ENCODE data around the gene SIRPA.
"Not testable (repeated sequence)": the region's sequence is repeated elsewhere in the genome, so short reads cannot be mapped to it uniquely, and the experiment has no call there.

Gene SIRPA

GRCh38 chr20:1900321-1900801, 5.2 kb downstream of the SIRPA start:
- DNase-seq (ENCODE audit: low read depth) = peak; percentile 51
- no peak overlapping the region for H3K4me3 ChIP-seq (ENCODE audit: low read depth, low read length)

GRCh38 chr20:1901704-1902103, 6.5 kb downstream of the SIRPA start:
- no peak overlapping the region for H3K4me3 ChIP-seq (ENCODE audit: low read depth, low read length)
- no peak for DNase-seq (ENCODE audit: low read depth)

- DNase-seq (ENCODE audit: low read depth) = no peak
- no peak overlapping the region for H3K4me3 ChIP-seq (ENCODE audit: low read depth, low read length)
Measured at GRCh38 chr20:1902188-1902587, 7.0 kb downstream of the SIRPA start.

GRCh38 chr20:1904135-1904534, 8.9 kb downstream of the SIRPA start:
- no peak for DNase-seq (ENCODE audit: low read depth)
- no peak overlapping the region for H3K4me3 ChIP-seq (ENCODE audit: low read depth, low read length)

- no peak overlapping the region for H3K4me3 ChIP-seq (ENCODE audit: low read depth, low read length)
- DNase-seq (ENCODE audit: low read depth) = no peak
Measured at GRCh38 chr20:1905009-1905408, 9.8 kb downstream of the SIRPA start.

GRCh38 chr20:1905693-1906092, 10.5 kb downstream of the SIRPA start:
- DNase-seq (ENCODE audit: low read depth) = no peak
- H3K4me3 ChIP-seq (ENCODE audit: low read depth, low read length) = no peak overlapping the region

- no peak overlapping the region for H3K4me3 ChIP-seq (ENCODE audit: low read depth, low read length)
- no peak for DNase-seq (ENCODE audit: low read depth)
Measured at GRCh38 chr20:1906361-1907051, 11.3 kb downstream of the SIRPA start.

GRCh38 chr20:1907586-1907985, 12.4 kb downstream of the SIRPA start:
- no peak overlapping the region for H3K4me3 ChIP-seq (ENCODE audit: low read depth, low read length)
- peak; percentile 25 for DNase-seq (ENCODE audit: low read depth)

- no peak for DNase-seq (ENCODE audit: low read depth)
- H3K4me3 ChIP-seq (ENCODE audit: low read depth, low read length) = no peak overlapping the region
Measured at GRCh38 chr20:1908191-1908590, 13.0 kb downstream of the SIRPA start.

- no peak overlapping the region for H3K4me3 ChIP-seq (ENCODE audit: low read depth, low read length)
- DNase-seq (ENCODE audit: low read depth) = no peak
Measured at GRCh38 chr20:1909097-1909496, 13.9 kb downstream of the SIRPA start.

GRCh38 chr20:1911536-1911935, 16.3 kb downstream of the SIRPA start:
- H3K4me3 ChIP-seq (ENCODE audit: low read depth, low read length) = no peak overlapping the region
- no peak for DNase-seq (ENCODE audit: low read depth)

- H3K4me3 ChIP-seq (ENCODE audit: low read depth, low read length) = no peak overlapping the region
- no peak for DNase-seq (ENCODE audit: low read depth)
Measured at GRCh38 chr20:1912053-1912452, 16.8 kb downstream of the SIRPA start.

GRCh38 chr20:1912646-1913045, 17.4 kb downstream of the SIRPA start:
- H3K4me3 ChIP-seq (ENCODE audit: low read depth, low read length) = no peak overlapping the region
- no peak for DNase-seq (ENCODE audit: low read depth)

- H3K4me3 ChIP-seq (ENCODE audit: low read depth, low read length); DNase-seq (ENCODE audit: low read depth): not testable (repeated sequence)
Measured at GRCh38 chr20:1915233-1915632, 20.0 kb downstream of the SIRPA start.

- no peak for DNase-seq (ENCODE audit: low read depth)
- no peak overlapping the region for H3K4me3 ChIP-seq (ENCODE audit: low read depth, low read length)
Measured at GRCh38 chr20:1915725-1916124, 20.5 kb downstream of the SIRPA start.

- no peak overlapping the region for H3K4me3 ChIP-seq (ENCODE audit: low read depth, low read length)
- no peak for DNase-seq (ENCODE audit: low read depth)
Measured at GRCh38 chr20:1917786-1918185, 22.6 kb downstream of the SIRPA start.

- DNase-seq (ENCODE audit: low read depth) = no peak
- H3K4me3 ChIP-seq (ENCODE audit: low read depth, low read length) = no peak overlapping the region
Measured at GRCh38 chr20:1918491-1919165, 23.4 kb downstream of the SIRPA start.

GRCh38 chr20:1920252-1920651, 25.0 kb downstream of the SIRPA start:
- DNase-seq (ENCODE audit: low read depth) = no peak
- H3K4me3 ChIP-seq (ENCODE audit: low read depth, low read length) = no peak overlapping the region

- H3K4me3 ChIP-seq (ENCODE audit: low read depth, low read length) = no peak overlapping the region
- no peak for DNase-seq (ENCODE audit: low read depth)
Measured at GRCh38 chr20:1920826-1921225, 25.6 kb downstream of the SIRPA start.

- DNase-seq (ENCODE audit: low read depth); H3K4me3 ChIP-seq (ENCODE audit: low read depth, low read length): not testable (repeated sequence)
Measured at GRCh38 chr20:1921985-1922384, 26.8 kb downstream of the SIRPA start.

GRCh38 chr20:1922786-1923185, 27.6 kb downstream of the SIRPA start:
- DNase-seq (ENCODE audit: low read depth) = no peak
- H3K4me3 ChIP-seq (ENCODE audit: low read depth, low read length) = no peak overlapping the region

All from skeletal muscle cell (primary cell).